Measurements from ENCODE around the gene PLD5. TPM values are rescaled to one million over a fixed set of nuclear protein-coding genes. Genes with fewer than 3 reads are reported as not detected.

PLD5 gene
- total RNA-seq, 1 donor from 2014 or later = 1.9 TPM

DNA sequence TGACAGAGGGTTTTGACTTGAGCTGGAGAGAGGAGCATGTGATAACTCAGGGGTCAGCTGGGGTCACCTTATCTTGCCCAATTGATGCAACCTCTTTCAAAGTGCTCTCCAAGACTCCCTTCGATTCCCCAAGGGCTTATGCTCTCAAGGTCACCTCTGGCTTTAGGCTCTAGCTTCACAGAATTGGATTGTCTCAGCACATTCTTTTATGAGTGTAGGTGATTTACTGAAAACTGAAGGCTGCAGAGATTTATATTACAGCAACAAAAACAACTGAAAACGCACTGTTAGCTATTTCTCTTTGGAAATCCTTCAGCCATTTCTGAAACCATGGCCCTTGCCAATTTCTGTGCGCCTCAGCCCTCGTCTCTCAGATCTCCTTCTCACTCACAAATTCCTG lies 491.1 kb downstream of the PLD5 start:
- DNase-seq (ENCODE audit: low read depth) = no peak
- Histone ChIP-seq H3K27me3 (ENCODE audit: control insufficient read depth, insufficient read depth, low read length) (no peaks in the 10 kb centered on the region), H3K4me3 (ENCODE audit: low read depth, low read length) (no peak overlapping the region), H3K36me3 (ENCODE audit: control insufficient read depth, insufficient read depth, low read length) (no peaks in the 10 kb centered on the region)
- TF ChIP-seq, protein P1, sequence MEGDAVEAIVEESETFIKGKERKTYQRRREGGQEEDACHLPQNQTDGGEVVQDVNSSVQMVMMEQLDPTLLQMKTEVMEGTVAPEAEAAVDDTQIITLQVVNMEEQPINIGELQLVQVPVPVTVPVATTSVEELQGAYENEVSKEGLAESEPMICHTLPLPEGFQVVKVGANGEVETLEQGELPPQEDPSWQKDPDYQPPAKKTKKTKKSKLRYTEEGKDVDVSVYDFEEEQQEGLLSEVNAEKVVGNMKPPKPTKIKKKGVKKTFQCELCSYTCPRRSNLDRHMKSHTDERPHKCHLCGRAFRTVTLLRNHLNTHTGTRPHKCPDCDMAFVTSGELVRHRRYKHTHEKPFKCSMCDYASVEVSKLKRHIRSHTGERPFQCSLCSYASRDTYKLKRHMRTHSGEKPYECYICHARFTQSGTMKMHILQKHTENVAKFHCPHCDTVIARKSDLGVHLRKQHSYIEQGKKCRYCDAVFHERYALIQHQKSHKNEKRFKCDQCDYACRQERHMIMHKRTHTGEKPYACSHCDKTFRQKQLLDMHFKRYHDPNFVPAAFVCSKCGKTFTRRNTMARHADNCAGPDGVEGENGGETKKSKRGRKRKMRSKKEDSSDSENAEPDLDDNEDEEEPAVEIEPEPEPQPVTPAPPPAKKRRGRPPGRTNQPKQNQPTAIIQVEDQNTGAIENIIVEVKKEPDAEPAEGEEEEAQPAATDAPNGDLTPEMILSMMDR (IDR thresholded peaks at IDR 0.05; ENCODE audit: insufficient read depth, low read length, poor library complexity, severe bottlenecking) = no peak

Measured in kidney epithelial cell (primary cell).